HL-60 (cell line): Measurements from ENCODE around the gene BCAS3.

Source experiments
- DNase-seq, 2 experiments: peaks; one replicate each; pipeline ENCODE4 v3.0.0-alpha.2; 2010 to 2020; ENCODE audit warnings: low read depth in 1 of 2, low spot score in 1 of 2
- H3K27ac ChIP-seq: fragments of 250-450 bp; sonication (Bioruptor Pico); replicated peaks from 2 replicates; pipeline ENCODE4 v1.5.1; 2020; ENCODE audit warnings: mild to moderate bottlenecking, moderate library complexity
- H3K27me3 ChIP-seq: fragments of 250-450 bp; sonication (Bioruptor Pico); 2 replicates; pipeline ENCODE4 v1.5.1; 2021; ENCODE audit warnings: mild to moderate bottlenecking, moderate library complexity; ENCODE audit not compliant: insufficient read depth, poor library complexity, severe bottlenecking
- H3K4me3 ChIP-seq: replicated peaks from 2 replicates; pipeline ENCODE4 v1.5.1; 2011; ENCODE audit warnings: mild to moderate bottlenecking, control low read depth, low read length; ENCODE audit not compliant: insufficient read depth
- GABPA ChIP-seq: IDR thresholded peaks from 2 replicates; pipeline ENCODE4 v1.6.1; 2012; ENCODE audit warnings: low read depth
- POLR2AphosphoS5 ChIP-seq: IDR thresholded peaks from 2 replicates; pipeline ENCODE4 v1.6.1; 2012; ENCODE audit warnings: low read depth
- SPI1 ChIP-seq: IDR thresholded peaks from 2 replicates; pipeline ENCODE4 v1.6.1; 2012; ENCODE audit warnings: low read depth, mild to moderate bottlenecking, borderline replicate concordance
- TF ChIP-seq, protein P1 (sequence below): IDR thresholded peaks from one replicate; pipeline ENCODE4 v1.5.1; 2011; ENCODE audit warnings: low read length, control low read depth, inconsistent platforms; ENCODE audit not compliant: insufficient read depth
- TF ChIP-seq, protein P2 (sequence below): IDR thresholded peaks from 2 replicates; pipeline ENCODE4 v1.6.1; 2012; ENCODE audit warnings: low read depth; ENCODE audit not compliant: insufficient replicate concordance

The BCAS3 gene

DNA sequence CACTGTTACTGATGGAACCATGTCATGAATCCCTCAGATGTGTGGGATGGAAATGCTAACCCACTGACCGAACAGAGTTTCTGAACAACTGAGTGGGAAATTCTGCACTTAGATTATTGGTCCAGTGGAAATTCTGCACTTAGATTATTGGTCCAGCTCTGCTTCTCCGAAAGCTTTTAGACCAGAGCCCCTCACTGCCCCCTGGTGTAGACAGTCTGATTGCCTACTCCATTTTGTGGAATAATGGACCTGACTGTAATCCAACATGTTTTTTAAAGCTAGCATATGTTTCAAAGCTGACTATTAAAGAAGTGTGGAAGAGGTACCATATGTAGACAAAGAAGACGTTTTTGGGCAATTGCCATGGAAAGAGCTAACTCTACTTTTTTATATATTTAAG is 671.7 kb downstream of the BCAS3 start:
- no peak overlapping the region for H3K27ac ChIP-seq
- H3K27me3 ChIP-seq = no peaks in the 10 kb centered on the region
- no peak overlapping the region for H3K4me3 ChIP-seq
- TF ChIP-seq SPI1 = no peak
- TF ChIP-seq GABPA = no peak
- TF ChIP-seq POLR2AphosphoS5 = no peak
- TF ChIP-seq, protein P1, sequence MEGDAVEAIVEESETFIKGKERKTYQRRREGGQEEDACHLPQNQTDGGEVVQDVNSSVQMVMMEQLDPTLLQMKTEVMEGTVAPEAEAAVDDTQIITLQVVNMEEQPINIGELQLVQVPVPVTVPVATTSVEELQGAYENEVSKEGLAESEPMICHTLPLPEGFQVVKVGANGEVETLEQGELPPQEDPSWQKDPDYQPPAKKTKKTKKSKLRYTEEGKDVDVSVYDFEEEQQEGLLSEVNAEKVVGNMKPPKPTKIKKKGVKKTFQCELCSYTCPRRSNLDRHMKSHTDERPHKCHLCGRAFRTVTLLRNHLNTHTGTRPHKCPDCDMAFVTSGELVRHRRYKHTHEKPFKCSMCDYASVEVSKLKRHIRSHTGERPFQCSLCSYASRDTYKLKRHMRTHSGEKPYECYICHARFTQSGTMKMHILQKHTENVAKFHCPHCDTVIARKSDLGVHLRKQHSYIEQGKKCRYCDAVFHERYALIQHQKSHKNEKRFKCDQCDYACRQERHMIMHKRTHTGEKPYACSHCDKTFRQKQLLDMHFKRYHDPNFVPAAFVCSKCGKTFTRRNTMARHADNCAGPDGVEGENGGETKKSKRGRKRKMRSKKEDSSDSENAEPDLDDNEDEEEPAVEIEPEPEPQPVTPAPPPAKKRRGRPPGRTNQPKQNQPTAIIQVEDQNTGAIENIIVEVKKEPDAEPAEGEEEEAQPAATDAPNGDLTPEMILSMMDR = no peak
- TF ChIP-seq, protein P2, sequence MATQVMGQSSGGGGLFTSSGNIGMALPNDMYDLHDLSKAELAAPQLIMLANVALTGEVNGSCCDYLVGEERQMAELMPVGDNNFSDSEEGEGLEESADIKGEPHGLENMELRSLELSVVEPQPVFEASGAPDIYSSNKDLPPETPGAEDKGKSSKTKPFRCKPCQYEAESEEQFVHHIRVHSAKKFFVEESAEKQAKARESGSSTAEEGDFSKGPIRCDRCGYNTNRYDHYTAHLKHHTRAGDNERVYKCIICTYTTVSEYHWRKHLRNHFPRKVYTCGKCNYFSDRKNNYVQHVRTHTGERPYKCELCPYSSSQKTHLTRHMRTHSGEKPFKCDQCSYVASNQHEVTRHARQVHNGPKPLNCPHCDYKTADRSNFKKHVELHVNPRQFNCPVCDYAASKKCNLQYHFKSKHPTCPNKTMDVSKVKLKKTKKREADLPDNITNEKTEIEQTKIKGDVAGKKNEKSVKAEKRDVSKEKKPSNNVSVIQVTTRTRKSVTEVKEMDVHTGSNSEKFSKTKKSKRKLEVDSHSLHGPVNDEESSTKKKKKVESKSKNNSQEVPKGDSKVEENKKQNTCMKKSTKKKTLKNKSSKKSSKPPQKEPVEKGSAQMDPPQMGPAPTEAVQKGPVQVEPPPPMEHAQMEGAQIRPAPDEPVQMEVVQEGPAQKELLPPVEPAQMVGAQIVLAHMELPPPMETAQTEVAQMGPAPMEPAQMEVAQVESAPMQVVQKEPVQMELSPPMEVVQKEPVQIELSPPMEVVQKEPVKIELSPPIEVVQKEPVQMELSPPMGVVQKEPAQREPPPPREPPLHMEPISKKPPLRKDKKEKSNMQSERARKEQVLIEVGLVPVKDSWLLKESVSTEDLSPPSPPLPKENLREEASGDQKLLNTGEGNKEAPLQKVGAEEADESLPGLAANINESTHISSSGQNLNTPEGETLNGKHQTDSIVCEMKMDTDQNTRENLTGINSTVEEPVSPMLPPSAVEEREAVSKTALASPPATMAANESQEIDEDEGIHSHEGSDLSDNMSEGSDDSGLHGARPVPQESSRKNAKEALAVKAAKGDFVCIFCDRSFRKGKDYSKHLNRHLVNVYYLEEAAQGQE = no peak
- DNase-seq = no peak

DNA sequence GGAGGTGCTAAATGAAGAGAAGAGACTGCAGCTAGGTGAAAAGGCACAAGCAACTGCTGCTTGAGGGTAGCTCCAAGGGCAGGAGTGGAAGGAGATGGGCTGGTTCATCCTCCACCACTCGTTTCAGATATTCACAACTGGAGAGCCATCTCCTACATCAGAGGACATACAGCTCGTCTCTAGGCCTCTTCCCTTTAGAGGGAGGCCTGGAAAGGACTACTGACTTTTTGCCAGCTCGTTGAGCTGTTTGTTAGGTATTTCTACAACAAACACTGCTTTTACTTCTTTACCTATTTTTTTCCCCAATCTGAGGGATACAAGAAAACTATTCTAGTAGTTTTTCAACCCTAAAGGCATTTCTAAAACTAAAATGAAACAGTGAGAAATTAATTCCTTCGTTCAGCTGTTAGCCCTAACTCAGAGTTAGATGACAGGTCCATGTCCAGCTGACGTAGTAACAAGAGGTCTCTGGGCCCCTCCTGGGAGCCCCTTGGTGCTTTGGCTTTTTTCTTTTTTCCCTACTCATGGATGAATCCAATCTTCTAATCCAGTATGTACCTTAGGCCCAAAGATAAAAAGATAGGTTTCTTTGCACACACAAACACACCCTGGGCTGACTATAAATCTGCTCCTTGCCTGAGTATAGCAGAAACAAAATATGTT is 674.2 kb downstream of the BCAS3 start:
- no peak overlapping the region for H3K27ac ChIP-seq
- H3K4me3 ChIP-seq = no peak overlapping the region
- TF ChIP-seq, protein P1 = no peak
- TF ChIP-seq POLR2AphosphoS5 (no peak), SPI1 (no peak), GABPA (no peak)
- TF ChIP-seq, protein P2 = no peak
- no peaks in the 10 kb centered on the region for H3K27me3 ChIP-seq
- DNase-seq = no peak

DNA sequence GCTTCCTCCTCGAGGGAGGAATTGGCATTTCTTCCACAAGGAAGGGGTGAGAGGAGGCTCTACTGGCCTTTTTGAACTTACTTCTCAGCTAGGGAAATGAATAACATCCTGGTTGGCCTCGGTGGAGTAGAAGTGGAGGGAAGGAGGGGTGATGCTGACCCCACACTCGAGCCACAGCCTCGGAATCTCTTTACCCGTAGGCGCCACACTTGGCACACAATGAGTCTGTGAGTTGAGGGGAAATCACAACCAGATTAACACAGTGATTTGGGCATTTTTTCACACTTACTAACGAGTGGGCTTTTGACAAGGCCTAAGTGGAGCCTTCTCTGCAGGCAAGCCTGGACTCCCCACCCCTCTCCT is 674.7 kb downstream of the BCAS3 start:
- TF ChIP-seq SPI1 = no peak
- no peak for TF ChIP-seq GABPA
- TF ChIP-seq POLR2AphosphoS5 = no peak
- TF ChIP-seq, protein P1 = no peak
- TF ChIP-seq, protein P2 = no peak
- H3K4me3 ChIP-seq = no peak overlapping the region
- no peak for DNase-seq
- H3K27ac ChIP-seq = no peak overlapping the region
- H3K27me3 ChIP-seq = no peaks in the 10 kb centered on the region
